IPS-18c (cell line): ENCODE measurements around the gene DSE.

ENCODE experiments used
- H3K4me3 ChIP-seq: 2 replicates; pipeline ENCODE4 v1.7.0; 2013; ENCODE audit warnings: low read depth, mild to moderate bottlenecking, low read length, moderate library complexity; ENCODE audit not compliant: insufficient read depth
- H3K9me3 ChIP-seq: one replicate; pipeline ENCODE4 v1.6.1; 2013; ENCODE audit warnings: mild to moderate bottlenecking, low read length, moderate library complexity; ENCODE audit not compliant: control insufficient read depth, insufficient read depth

DSE gene

DNA sequence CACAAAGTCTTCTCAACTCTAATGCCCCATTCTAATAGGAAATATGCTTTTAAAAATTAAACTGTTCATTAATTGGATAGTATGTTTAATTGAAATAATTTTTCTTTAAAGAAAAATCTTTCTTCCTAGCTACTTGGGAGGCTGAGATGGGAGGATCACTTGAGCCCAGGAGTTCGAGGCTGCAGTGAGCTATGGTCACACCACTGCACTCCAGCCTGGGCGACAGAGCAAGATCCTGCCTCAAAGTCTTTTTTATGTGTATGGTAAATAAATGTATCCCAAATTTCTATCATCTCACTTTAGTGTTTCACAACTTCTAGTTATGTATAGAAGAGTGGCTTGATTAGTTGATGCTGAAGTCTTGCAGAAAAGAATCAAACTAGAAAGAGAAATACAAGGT is 4.5 kb downstream of the DSE start:
- H3K9me3 ChIP-seq, result no peaks in the 10 kb centered on the region
- no peak overlapping the region for H3K4me3 ChIP-seq

DNA sequence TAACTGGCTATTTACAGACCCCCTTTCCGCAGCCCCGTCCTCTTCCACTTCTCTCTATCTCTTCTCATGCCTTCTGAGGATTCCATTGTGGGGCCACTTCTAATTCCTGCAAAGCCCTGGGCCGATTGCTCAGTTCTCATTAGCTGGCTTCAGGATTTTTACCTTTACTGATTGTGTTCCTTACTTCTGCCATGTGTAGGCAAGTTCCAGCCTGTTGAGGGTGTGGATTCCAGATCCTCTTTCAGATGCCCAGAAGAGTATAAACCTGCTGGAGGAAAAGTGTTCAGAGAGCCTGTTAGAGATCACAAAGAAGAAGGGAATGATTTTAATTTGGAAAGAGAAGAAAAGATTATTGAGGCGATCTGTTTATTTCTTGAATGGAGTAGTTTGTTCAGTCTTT is 5.4 kb downstream of the DSE start:
- Histone ChIP-seq H3K9me3 (no peaks in the 10 kb centered on the region), H3K4me3 (no peak overlapping the region)

DNA sequence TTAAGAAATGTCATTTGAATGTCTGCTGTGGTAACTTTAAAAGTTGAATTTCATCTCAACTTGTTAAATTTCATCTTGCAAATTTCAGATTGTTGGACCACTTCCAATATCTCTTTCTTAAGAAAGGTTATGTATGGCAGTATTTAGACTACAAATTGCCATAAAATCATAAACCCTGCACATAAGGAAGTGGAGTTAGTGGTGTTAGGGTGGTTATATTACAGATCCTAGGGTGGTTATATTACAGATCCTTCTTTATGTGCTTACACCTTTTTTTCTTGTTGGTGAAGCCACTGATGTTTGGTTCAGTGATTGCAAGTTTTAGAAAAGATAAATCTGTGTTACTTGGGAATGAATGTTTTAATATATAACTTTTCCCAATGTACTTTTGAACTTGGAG is 9.0 kb downstream of the DSE start:
- Histone ChIP-seq H3K9me3 (no peaks in the 10 kb centered on the region), H3K4me3 (no peak overlapping the region)

DNA sequence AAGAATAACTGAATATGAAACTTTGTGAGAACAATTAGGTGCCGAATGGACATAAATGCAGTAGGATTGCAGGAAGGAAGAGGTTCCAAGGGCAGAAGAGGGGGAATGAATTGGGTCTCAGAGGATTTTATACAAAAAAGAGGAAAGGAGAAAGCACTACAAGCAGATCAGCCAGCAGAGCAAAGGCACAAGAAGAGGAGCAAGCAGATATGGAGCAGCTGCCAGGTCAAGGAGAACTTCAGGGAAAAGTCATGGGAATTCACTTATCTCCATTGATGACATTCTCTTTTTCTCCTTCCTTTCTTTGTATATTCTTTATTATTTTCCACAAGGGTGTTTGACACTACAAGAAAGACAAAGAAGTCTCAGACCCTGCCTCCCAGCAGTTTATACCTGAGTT is 9.6 kb downstream of the DSE start:
- Histone ChIP-seq H3K4me3 (no peak overlapping the region), H3K9me3 (no peaks in the 10 kb centered on the region)

DNA sequence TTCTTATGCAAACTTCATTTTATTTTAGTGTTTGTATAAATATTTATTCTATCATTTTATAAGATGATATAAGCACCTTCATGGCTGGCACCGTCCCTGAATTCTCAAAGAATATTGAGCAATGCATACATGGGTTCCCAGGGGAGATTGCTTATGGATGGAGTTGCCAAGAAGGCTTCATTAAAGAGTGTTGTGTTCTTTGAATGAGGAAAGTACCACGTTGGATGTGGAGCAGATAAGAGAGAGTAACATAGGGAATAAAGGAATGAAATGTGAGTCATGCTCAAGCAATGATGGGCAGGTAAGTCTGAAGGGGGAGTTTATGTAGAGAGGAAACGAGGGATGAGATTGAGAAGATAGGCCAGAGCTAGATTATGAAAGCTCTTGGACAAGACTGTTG is 10.3 kb downstream of the DSE start:
- Histone ChIP-seq H3K9me3 (no peaks in the 10 kb centered on the region), H3K4me3 (no peak overlapping the region)

DNA sequence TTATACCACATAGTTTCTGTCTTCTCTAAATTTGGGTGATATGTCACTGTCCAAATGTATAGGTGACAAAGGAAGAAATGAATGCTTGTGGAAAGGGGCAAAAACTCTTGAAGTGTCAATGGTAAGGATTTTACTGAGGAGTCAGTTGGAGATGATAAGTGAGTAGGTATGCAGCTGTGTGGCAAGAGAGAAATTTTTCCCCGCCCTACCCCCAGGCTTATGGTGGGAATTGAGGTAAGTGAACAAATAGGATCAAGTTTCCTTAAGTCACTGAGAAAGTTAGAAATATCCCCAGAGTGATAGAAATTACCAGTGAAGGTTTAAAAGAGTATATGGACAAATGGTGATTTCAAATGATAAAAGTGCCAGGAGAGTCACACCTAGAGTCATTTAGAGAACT is 11.8 kb downstream of the DSE start:
- H3K4me3 ChIP-seq, result no peak overlapping the region
- H3K9me3 ChIP-seq, result no peaks in the 10 kb centered on the region

DNA sequence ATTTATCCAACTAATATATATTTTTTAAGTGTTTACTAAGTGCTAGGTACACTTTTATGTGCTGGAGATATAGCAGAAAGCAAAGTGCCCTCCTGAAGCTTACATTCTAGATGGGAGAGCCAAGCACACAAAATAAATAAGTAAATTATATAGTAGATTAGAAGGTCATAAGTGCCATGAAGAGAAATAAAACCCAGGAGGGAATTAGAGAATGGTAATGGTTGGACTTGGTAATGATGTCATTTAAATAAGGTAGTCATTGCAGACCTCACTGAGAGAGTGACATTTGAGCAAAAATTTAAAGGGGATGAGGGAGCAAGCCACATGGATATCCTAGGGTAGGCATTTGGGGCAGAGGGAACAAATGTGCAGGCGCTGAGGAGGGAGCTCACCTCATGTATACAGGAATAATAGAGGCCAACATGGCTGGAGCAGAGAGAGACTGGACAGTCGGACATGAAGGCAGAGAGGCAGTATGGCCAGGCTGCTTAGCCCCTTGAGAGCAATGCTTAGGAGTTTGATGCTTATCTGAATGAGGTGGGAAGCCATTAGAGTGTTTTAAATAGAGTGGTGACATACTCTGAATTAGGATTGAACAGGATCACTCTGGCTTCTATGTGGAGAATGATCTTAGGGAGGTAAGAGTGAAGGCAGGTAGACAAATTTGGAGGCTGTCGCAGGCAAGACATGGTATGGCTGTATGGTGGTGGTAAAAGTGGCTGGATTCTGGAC is 14.1 kb downstream of the DSE start:
- no peaks in the 10 kb centered on the region for H3K9me3 ChIP-seq
- no peak overlapping the region for H3K4me3 ChIP-seq

DNA sequence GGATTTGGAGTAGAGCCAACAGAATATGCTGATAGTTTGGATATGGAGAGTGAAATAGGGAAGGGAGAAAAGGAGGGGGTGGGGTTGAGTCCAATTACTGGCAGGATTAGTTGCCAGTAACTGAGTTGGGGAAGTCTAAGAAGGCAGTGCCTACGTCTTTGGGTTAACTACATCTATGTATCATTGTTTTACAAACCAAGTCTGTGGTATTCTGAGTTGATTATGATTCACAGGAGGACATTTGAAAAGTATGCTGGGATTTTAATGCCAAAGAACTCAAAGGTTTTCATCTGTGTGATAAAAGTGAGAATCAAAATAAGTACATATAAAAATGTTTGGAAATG is 14.7 kb downstream of the DSE start:
- no peaks in the 10 kb centered on the region for H3K9me3 ChIP-seq
- no peak overlapping the region for H3K4me3 ChIP-seq

DNA sequence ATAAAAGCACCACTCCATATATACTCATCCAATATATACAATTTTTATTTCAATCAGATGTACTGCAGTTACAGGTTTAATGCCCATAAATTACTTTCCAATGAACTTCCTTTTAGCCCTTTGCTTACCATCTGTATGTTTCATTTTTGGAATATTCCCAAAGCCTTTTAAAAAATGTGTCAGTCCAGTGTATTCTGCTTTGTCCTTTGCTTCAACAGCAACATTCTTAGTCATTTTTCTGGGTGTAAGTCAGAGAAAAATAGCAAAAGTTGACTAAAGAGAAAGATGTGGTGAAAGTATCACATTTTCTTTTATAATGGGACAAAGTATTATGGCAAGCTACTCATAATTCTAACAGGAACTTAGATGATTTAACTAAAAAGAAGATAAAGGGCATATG is 15.2 kb downstream of the DSE start:
- no peaks in the 10 kb centered on the region for H3K9me3 ChIP-seq
- H3K4me3 ChIP-seq, result no peak overlapping the region

DNA sequence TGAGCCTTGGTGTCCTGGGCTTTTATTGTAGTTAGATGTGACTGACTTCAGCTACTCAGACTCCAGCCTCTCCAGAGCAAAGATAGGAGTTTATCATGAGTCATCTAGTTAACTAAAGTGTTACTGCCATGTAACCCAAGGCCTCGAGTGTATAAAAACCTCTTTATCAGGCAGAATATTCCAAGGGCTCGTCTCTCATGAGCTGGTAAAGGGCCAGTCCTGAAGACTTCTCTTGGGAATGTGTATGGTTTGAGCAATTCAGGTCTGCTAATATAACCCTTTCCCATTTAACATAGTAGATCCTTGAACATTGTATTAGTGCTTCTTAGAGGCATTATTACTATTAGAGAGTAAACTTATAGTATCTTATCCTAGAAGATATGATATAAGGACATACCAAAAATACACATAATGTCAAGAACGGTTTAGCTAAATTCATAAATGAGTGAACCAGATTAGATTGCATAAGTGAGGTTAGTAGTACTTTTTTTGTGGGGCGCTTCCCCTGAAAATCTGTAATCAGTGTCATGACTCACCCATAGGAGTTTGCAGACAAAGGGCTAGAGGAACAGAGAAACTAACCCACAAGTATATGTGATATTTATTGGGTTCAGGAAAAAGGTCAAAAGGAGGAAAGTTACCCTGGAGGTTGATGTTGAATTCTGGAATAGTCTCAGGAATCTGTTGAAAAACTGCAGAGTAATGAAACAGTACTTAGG is 16.0 kb downstream of the DSE start:
- Histone ChIP-seq H3K4me3 (no peak overlapping the region), H3K9me3 (no peaks in the 10 kb centered on the region)

DNA sequence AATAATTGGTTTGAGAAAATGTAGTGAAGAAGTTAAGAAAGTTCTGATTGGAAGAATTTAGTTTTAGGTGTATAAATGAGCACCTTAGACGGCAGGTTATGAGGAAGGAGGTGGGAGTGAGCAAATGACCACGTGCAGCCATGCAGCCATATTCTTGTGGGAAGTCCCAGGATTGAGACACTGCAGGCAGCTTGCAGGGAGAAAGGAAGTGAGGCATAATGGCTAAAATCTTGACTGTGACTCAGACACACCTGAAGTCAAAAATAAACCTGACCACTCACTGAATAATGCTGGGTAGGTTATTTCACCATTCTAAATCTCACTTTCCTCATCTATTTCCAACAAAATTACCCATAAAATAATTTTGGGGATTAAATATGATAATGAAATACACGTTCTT is 16.6 kb downstream of the DSE start:
- Histone ChIP-seq H3K4me3 (no peak overlapping the region), H3K9me3 (no peaks in the 10 kb centered on the region)

DNA sequence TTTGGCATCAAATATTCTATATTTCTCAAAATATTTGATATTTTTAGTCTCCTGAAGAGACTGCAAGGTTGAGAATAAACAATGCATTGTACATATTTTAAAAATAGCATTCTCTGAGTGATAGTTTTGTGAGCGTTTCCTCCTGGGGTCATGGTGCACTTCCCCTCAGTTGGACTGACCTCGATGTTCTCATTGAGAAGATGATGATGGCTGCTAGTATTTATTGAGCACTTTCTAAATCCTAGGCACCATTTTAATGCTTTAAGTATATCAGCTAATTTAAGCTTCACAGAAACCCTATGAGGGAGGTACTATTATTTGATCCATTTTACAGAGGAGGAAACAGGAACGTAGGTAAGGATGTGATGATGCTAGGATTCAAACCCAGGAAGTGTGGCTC is 18.2 kb downstream of the DSE start:
- H3K4me3 ChIP-seq, result no peak overlapping the region
- H3K9me3 ChIP-seq, result no peaks in the 10 kb centered on the region

DNA sequence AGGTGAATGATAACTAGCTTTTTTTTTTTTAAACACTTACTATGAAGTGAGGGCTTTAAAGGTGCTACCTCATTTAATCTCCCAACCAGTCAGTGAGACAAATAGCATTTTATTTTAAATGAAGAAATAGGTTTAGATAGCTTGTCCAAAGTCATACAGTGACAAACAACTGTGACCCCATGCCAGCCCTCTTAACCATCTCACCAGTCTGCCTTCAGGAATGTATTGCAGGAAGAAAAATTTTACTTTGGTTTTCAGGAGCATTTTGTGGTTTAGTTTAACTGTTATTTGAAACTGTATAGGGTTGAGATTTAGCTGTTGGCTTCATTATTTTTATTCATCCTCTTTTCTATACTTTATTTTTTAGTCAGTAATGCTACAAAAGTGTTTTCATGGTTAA is 18.6 kb downstream of the DSE start:
- no peak overlapping the region for H3K4me3 ChIP-seq

DNA sequence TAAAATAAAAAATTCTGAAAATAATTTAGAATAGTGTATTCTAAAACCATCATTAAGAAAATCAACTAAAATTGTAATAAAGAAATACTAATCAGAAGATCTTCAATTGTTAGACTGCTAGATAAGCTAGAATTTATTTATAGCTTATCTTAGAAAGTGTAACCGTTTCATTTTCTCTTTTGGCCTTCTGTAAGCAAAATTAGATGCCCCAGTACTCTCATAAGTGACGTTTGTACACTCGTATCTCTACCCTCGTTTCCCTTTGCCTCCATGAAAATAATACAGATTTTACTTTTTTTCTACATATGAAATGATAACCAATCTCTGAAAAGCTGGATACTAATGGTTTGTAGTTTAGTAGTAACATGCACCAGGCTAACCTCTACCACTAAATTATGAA is 19.8 kb downstream of the DSE start:
- H3K4me3 ChIP-seq, result no peak overlapping the region
- H3K9me3 ChIP-seq, result no peaks in the 10 kb centered on the region

More for the DNA sequence above, 18.6 kb downstream of the DSE start:
- no peaks in the 10 kb centered on the region for H3K9me3 ChIP-seq

DNA sequence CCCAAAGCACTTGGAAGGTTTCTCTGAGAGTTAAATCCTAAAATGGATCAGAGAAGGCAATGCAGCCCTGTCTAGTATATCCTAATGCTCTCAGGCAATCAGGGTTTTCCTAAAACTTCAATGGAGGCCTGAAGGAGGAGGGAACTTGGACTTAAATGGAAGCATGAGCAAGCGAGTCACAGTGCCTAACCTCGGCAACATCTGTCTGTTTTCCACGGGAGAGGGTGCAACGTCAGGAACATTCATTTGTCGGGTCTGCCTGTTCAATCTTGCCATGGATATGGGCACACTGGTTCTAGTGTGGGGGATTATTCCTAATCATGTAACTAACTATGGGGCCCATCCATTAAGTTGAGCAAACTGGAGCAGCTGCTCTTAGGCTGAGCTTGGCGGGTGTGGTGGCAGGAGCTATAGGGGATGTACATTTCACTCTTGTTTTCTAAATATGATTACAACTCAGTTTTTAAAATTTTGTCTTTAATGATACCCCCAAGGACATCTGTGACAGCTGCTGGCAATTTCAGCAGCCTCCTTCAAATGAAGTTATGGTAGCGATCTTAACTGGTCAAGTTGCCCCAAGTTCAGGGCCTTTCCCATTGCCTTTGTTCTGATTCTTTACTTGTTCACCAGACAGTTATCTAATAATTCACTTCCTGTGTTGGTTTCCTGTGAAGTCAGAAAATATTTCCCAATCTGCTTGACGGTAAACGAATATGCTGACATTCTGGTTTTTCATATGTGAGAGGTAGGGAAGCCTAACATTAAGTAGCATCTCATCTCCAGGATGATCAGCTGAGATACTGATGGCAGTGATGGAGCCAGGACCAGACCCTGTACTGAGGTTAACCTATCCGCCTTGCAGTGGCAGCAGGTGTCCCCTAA is 21.6 kb downstream of the DSE start:
- Histone ChIP-seq H3K9me3 (no peaks in the 10 kb centered on the region), H3K4me3 (no peak overlapping the region)

DNA sequence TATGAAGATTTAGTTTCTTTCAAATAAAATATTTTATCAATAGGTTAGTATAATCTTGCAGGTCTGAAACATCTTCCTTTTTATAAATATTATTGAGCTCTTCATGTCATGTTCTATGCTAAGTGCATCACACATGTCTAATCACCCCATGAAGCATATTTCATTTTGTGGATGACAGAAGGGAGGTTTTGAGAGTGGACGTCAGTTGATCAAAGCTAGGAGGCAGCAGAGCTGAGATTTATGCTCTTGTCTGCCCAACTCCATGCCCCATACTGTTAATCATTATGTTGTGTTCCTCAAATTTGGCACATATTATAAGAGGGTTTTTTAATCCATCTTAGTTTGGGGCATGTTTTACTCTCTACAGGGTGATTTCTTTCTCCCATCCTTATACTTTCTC is 22.7 kb downstream of the DSE start:
- Histone ChIP-seq H3K4me3 (no peak overlapping the region), H3K9me3 (no peaks in the 10 kb centered on the region)

DNA sequence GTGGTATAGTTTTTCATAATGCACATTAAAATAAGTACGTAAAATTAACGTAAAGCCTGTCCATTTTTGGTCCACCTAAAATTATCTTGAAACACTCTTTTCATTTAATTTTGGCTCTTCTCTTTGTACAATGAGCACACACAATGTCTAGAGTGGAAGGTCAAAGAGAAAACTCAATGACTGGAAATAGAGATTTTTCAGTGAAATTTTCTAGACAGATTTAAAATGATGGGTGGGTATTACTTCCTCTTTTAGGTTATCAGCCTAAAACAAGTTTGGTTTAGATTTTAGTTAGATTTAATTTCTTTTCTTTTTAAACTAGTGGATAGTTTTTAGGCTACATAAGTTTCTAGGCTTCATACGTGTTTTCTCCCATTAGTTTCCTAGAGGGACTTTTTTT is 24.9 kb downstream of the DSE start:
- H3K9me3 ChIP-seq, result no peaks in the 10 kb centered on the region
- H3K4me3 ChIP-seq, result no peak overlapping the region

DNA sequence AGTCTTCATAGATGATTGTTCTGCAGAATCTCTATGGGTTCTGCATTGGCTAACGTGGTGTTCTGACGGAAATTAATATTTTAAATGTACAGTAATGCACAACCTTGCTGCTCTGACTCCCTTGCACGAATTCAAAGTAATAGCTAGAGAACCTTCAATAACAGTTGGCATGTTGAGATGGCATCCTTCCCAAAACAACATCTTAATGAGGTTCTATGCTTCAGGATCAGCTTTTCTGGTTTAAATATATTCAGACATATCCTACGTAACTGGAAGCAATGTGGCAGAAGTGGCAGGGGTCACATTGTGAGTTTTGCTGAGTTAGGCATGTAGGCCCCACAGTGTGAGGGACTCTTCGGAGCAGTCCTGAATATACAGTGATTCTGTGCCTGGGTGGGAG is 25.7 kb downstream of the DSE start:
- Histone ChIP-seq H3K4me3 (no peak overlapping the region), H3K9me3 (no peaks in the 10 kb centered on the region)
